Stomach (tissue), 9 donors: ENCODE measurements around the gene FOXN3. TPM values are rescaled to one million over a fixed set of nuclear protein-coding genes. Genes with fewer than 3 reads are reported as not detected.
A peak's percentile ranks its signal among the peaks of the same experiment; 100 is the strongest.

Experiments used
- DNase-seq, 2 donors: peaks; one replicate each; pipeline versions ENCODE4 v3.0.0 to v3.0.0-alpha.2; 2013 to 2019
- H3K27ac ChIP-seq, 5 donors: fragments of 200-600 bp in 4 of 5; sonication (generic) in 4 of 5; one replicate each; pipeline ENCODE4 v1.5.1; 2013 to 2019; ENCODE audit warnings: mild to moderate bottlenecking in 1 of 5, moderate library complexity in 1 of 5
- H3K27me3 ChIP-seq, 3 donors: fragments of 200-600 bp; sonication (generic); one replicate each; pipeline ENCODE4 v1.5.1; 2017 to 2019; ENCODE audit warnings: mixed run types in 1 of 3
- H3K36me3 ChIP-seq, 4 donors: fragments of 200-600 bp; sonication (generic); 1 replicate in 3 of 4; 2 replicates in 1 of 4; pipeline ENCODE4 v1.5.1; 2016 to 2019
- H3K4me1 ChIP-seq, 4 donors: fragments of 200-600 bp; sonication (generic); one replicate each; pipeline ENCODE4 v1.5.1; 2016 to 2019
- H3K4me3 ChIP-seq, 4 donors: fragments of 200-600 bp; sonication (generic) in 3 of 4; one replicate each; pipeline ENCODE4 v1.5.1; 2016 to 2019; ENCODE audit warnings: mild to moderate bottlenecking in 1 of 4
- H3K9me3 ChIP-seq, 4 donors: fragments of 200-600 bp; sonication (generic); one replicate each; pipeline ENCODE4 v1.5.1; 2016 to 2019
- CTCF ChIP-seq, 7 experiments: fragments of 450-650 bp in 4 of 7; fragments of 200-600 bp in 3 of 7; sonication (generic) in 3 of 7; IDR thresholded peaks; one replicate each; pipeline ENCODE4 v1.5.1; 2016 to 2019; ENCODE audit warnings: antibody characterized with exemption in 7 of 7, control low read depth in 2 of 7, mild to moderate bottlenecking in 1 of 7
- EP300 ChIP-seq: sonication (generic); formaldehyde crosslinking; IDR thresholded peaks from one replicate; pipeline ENCODE4 v1.6.1; 2017; ENCODE audit warnings: antibody characterized with exemption
- POLR2A ChIP-seq, 4 donors: fragments of 450-650 bp; IDR thresholded peaks; one replicate each; pipeline ENCODE4 v1.6.1; 2016; ENCODE audit warnings: antibody characterized with exemption in 4 of 4, control low read depth in 2 of 4, mild to moderate bottlenecking in 1 of 4, moderate library complexity in 1 of 4
- POLR2AphosphoS5 ChIP-seq, 3 donors: sonication (generic); formaldehyde crosslinking; IDR thresholded peaks; one replicate each; pipeline ENCODE4 v1.6.1; 2016; ENCODE audit warnings: antibody characterized with exemption in 3 of 3
- WGBS, 5 donors: extraction: QIAGEN DNeasy Blood & Tissue Kit in 3 of 5; methylation state at CpG; one replicate each; pipeline versions ENCODE4 v1.1.5 to v1.1.7; 2013 to 2018; 5-methylcytosine and 5-hydroxymethylcytosine counted together
- intact Hi-C: fragments of 100-400 bp; cut with DNase I; formaldehyde crosslinking; loops from one replicate; pipeline ENCODE4 v1.15.1; 2023; ENCODE audit warnings: low total_unique reads
- polyA plus RNA-seq, 3 donors: library from polyadenylated mRNA; stranded (reverse); fragments of 200-250 nt; gene quantifications; one replicate each; pipeline ENCODE4 v1.2.3, GENCODE V29; 2013
- total RNA-seq, 5 donors: library from RNA; depleted of rRNA; stranded (reverse); fragments of >200 nt; gene quantifications; one replicate each; pipeline versions ENCODE4 v1.1.0 to v1.2.3, GENCODE V29; 2014 to 2016
- donor health status: healthy with polysubstance abuse.
- donor health status: Bipolar disorder and iron deficiency.
- donor health status: healthy.

FOXN3 gene
- total and polyA plus RNA-seq, 8 donors, result 12.5 to 126 (median 56.6) TPM

- WGBS, 5 donors, result 83 to 95% (median 94%) methylated on average over 9 of the region's 9 CpGs
- Histone ChIP-seq H3K4me1 (peaks cover 6 to 36% (median 19%) of the 10 kb centered on the region in 4 donors), H3K27ac (no peak overlapping the region), H3K36me3 (peaks cover 0 to 7% (median 3%) of the 10 kb centered on the region in 4 donors), H3K9me3 (no peaks in the 10 kb centered on the region), H3K27me3 (no peaks in the 10 kb centered on the region), H3K4me3 (no peak overlapping the region)
- TF ChIP-seq POLR2AphosphoS5 (IDR thresholded peaks at IDR 0.05), result no peak
- TF ChIP-seq CTCF (IDR thresholded peaks at IDR 0.05), result no peak
- TF ChIP-seq POLR2A (IDR thresholded peaks at IDR 0.05), result no peak
- no peak for TF ChIP-seq EP300
- no peak for DNase-seq
- intact Hi-C loops, result no loop called here
Observed at GRCh38 chr14:89310211-89310610, 106.8 kb downstream of the FOXN3 start.

GRCh38 chr14:89309670-89310177, 107.3 kb downstream of the FOXN3 start:
- no peaks in the 10 kb centered on the region for H3K27me3 ChIP-seq
- peaks cover 0 to 7% (median 3%) of the 10 kb centered on the region in 4 donors for H3K36me3 ChIP-seq
- TF ChIP-seq EP300 (no peak), POLR2A (IDR thresholded peaks at IDR 0.05) (no peak), CTCF (IDR thresholded peaks at IDR 0.05) (no peak), POLR2AphosphoS5 (IDR thresholded peaks at IDR 0.05) (no peak)
- WGBS, 5 donors, result 92 to 96% (median 95%) methylated on average over 6 to 11 of the region's 11 CpGs
- H3K9me3 ChIP-seq, result no peaks in the 10 kb centered on the region
- no peak for DNase-seq
- H3K27ac ChIP-seq, result no peak overlapping the region
- no peak overlapping the region for H3K4me3 ChIP-seq
- H3K4me1 ChIP-seq, result peaks cover 11 to 41% (median 22%) of the 10 kb centered on the region in 4 donors
- intact Hi-C loops, result no loop called here

DNA sequence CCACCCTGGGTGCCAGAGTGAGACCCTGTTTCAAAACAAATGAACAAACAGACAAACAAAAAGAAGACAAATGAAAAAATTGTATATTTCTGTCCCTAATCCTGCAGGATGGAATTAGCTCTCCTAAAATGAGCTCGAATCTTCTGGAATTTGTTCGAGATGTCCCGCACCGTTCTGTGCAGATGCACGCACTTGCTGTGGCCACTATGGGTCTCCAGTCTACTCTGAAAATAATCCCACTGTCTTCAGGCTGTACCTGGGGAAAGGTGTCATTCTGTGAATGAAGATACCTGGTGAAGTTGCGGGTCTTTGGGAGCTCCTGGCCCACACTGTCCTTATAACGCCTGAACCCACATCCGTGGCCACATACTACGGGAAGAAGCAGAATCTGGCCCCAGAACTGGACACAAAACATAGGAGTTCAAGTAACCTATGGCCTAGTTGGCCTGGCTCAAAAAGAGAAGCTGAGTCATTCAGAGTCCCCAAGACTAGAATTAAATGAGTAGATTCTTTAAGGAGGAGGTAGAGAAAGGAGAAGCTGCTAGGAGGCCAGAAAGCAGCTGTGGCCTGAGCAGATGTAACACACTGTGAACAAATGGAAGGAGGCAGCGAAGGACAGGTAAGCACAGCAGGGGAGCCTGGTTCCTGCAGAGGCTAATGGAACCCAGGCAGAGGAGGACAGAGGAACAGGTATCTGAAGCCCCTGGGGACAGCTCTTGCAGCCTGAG, 108.6 kb downstream of the FOXN3 start:
- H3K36me3 ChIP-seq, result peaks cover 0 to 7% (median 3%) of the 10 kb centered on the region in 4 donors
- no peak for DNase-seq
- intact Hi-C loops, result no loop called here
- TF ChIP-seq POLR2A (IDR thresholded peaks at IDR 0.05) (no peak), CTCF (IDR thresholded peaks at IDR 0.05) (no peak), EP300 (no peak), POLR2AphosphoS5 (IDR thresholded peaks at IDR 0.05) (no peak)
- 82 to 90% (median 88%) methylated on average over 10 of the region's 10 CpGs for WGBS, 5 donors
- peaks cover 25 to 54% (median 35%) of the 10 kb centered on the region in 4 donors for H3K4me1 ChIP-seq
- H3K9me3 ChIP-seq, result no peaks in the 10 kb centered on the region
- no peak overlapping the region for H3K4me3 ChIP-seq
- H3K27me3 ChIP-seq, result no peaks in the 10 kb centered on the region
- no peak overlapping the region for H3K27ac ChIP-seq

- intact Hi-C loops, result no loop called here
- DNase-seq, result no peak
- TF ChIP-seq EP300 (no peak), POLR2A (IDR thresholded peaks at IDR 0.05) (no peak), POLR2AphosphoS5 (IDR thresholded peaks at IDR 0.05) (no peak), CTCF (IDR thresholded peaks at IDR 0.05) (no peak)
- Histone ChIP-seq H3K9me3 (no peaks in the 10 kb centered on the region), H3K4me1 (peaks cover 34 to 64% (median 45%) of the 10 kb centered on the region in 4 donors), H3K36me3 (peaks cover 0 to 7% (median 3%) of the 10 kb centered on the region in 4 donors), H3K27me3 (no peaks in the 10 kb centered on the region), H3K27ac (peak overlapping the region in 1 of 5 donors; percentile 90), H3K4me3 (no peak overlapping the region)
- 82 to 91% (median 86%) methylated on average over 8 of the region's 8 CpGs for WGBS, 5 donors
Observed at GRCh38 chr14:89307409-89307808, 109.6 kb downstream of the FOXN3 start.
